A673 (cell line): Measurements from ENCODE around the gene LETMD1.
"Not testable (repeated sequence)": the region's sequence is repeated elsewhere in the genome, so short reads cannot be mapped to it uniquely, and the experiment has no call there.

Source experiments
- CTCF ChIP-seq: fragments of 300-800, 200-600 bp; sonication (generic); conservative IDR thresholded peaks from 2 replicates; pipeline ENCODE4 v1.5.1; 2017; ENCODE audit warnings: low read depth, mild to moderate bottlenecking, antibody characterized with exemption, low read length, moderate library complexity, mixed read lengths
- EZH2 ChIP-seq: fragments of 200-600 bp; sonication (generic); IDR thresholded peaks from 2 replicates; pipeline ENCODE4 v1.6.1; 2017; ENCODE audit warnings: borderline replicate concordance, low read depth, mild to moderate bottlenecking, mixed read lengths, antibody characterized with exemption, low read length; ENCODE audit not compliant: poor library complexity, severe bottlenecking

- not testable (repeated sequence) for TF ChIP-seq CTCF, EZH2
Observed at GRCh38 chr12:51014467-51014866, 33.7 kb upstream of the LETMD1 start.
